Cerebellar cortex (tissue), 1 donor: ENCODE measurements around the gene SLX4IP.

Experiments used
- DNase-seq: peaks from one replicate; pipeline ENCODE4 v3.0.0-alpha.2; 2015; ENCODE audit warnings: low spot score

Gene SLX4IP

DNA sequence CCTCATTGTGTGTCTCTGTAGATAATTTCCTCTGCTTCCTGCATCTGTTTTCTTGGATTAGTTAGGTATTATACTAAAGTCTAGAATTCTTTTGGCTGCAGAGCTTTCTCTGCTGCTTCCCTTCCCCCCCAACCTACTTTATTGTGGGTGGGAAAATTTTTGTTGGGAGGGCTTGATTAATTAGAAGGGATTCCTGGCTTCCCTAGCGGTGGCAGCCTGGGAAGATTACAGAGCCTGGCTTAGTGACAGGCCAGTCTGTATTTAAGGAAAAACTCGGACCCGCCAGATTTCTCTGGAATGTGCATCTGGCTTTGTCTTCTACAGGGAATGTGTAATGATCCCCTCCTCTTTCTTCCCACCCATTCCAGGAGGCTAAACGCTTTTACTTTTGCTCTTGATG, 31.2 kb downstream of the SLX4IP start:
- DNase-seq, result no peak

DNA sequence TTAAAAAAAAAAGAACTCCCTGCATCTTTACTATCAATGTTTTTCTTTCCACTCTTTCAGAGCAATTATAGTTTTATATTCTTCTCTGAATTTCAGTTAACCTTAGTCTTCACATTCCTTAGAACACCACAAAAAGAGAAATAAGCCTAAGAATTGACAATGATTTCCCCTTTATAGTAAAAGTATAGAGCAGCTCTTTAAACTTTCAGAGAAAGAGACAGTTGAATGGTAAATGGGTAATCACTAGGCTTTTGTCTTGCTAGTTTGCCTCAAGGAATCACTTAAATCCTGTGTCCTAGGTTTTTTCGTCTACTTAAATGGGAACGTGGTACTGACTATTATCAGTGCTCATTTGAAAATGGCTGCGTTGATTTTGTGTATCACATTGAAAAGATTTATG, 31.8 kb downstream of the SLX4IP start:
- DNase-seq, result no peak

GRCh38 chr20:10467681-10468339, 32.7 kb downstream of the SLX4IP start:
- DNase-seq, result no peak

GRCh38 chr20:10468340-10468845, 33.3 kb downstream of the SLX4IP start:
- DNase-seq, result no peak

DNA sequence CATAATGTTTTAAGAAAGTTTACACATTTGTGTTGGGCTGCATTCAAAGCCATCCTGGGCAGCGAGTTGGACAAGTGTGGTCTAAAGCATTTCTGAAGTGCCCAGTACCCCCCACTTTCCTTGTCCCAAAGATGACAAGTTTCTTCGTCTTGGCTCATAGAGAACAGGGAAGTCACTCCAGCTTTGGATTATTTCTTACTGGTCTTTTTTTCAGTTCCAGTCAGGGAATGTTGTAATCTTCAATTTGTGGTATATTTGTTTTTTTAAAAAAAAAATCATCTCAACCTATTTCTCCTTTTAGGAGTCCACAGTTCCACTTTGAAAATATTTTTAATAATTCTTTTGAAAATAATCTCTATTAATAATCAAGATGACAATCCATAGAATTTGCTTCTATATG, 34.0 kb downstream of the SLX4IP start:
- no peak for DNase-seq

- DNase-seq, result peak; percentile 49
These were observed 34.5 kb downstream of the SLX4IP start for GRCh38 chr20:10469599-10469998.

- no peak for DNase-seq
These were observed 35.2 kb downstream of the SLX4IP start for GRCh38 chr20:10470276-10470675.

- no peak for DNase-seq
These were observed 37.8 kb downstream of the SLX4IP start for GRCh38 chr20:10472871-10473270.

DNA sequence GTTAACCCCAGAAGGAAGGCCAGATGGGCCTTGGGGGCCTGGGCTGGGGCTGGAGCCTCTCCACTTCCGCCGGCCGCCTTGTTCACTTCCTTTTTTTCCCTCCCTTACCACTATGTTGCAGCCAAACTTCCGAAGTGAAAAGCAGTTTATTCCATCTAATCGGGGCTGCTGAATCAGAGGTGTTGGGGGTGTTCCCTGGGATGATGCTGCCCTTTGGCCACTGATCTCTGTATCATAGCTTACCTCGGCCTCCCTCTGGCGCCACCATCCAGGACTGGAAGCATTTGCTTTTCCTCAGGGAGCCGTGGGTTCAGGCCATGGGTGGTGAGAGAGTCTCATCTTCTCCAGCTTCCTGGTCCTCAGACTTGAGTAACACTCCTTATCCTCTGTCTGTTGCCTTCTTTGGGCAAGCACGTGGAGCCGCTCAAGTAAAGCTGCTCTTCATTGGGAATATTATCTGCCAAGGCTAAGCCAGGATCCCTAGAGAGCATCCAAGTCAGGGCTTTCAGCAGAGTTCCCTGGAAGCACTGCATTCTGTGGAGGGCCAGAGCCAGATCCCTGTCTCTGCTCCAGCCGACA, 39.6 kb downstream of the SLX4IP start:
- DNase-seq, result no peak

DNA sequence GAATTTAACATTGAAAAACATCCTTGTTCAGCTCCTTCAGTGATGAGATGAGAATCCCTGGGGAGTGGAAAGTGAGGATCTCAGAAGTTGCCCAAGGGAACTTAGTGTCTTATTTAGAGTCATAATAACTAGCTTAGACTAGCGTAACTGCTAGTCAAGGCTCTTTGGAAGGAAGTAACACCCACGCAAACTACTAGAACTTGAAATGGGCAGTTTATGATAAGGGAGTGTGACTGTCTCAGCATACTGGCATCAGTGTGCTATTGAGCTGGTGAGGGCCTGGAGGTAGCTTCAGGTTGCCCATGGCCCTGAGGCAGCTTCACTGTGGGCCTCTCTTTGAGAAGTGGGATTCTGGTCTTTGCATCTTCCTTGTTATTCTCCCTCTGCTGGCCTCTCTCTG, 40.1 kb downstream of the SLX4IP start:
- no peak for DNase-seq

DNA sequence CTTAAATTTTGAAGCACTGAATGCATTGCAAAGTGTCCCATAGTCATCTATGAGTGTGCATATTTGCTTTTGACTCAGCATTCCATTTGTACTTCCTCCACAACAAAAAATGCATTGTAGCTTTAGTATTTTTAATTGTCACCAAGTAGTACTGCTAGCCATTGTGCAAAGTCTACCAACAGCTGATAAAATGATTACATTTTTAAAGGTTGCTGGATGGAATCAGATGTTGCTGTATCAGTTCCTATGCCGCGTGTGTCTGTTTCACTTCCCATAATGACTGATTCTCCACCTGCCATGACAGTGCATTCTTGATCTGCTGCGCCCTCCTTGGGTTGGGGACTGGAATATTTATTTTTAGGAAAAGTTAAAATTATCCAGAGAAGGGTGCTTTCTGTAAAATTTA, 41.2 kb downstream of the SLX4IP start:
- DNase-seq, result no peak

DNA sequence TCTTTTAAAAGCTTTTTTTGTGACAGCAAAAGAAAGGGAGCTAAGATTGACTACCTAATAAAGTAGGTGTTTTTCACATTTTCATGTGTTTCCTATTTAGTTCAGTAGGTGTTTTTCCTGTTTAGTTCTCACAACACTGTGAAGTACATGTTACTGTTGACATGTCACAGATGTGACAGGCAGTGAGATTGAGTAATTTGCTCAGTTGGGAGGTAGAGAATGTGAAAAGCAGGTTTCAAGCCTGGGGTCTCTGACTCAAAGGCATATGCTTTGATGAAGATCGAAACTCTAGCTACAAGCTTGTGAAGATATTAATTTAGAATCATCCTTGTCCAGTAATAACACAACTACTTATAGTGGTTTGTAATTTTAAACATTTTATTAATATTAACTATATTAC, 43.1 kb downstream of the SLX4IP start:
- no peak for DNase-seq

DNA sequence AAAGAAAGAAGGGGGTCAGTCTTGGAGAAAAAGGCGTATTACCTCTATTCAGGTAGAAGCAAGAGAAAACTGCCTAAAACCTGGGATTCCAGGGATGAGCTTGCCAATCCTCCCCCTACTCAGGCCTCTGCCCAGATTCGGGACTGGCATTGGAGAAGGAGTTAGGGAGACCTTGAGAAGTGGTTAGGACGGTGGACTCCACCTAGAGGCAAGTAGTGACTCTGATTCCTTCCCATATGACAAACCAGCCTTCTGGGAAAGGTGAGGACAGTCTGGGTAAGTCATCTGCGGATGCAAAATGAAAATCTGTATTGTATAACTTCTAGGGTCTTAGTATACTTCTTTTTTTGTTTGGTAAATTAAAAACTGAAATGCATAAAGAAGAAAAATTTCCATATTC, 43.8 kb downstream of the SLX4IP start:
- DNase-seq, result no peak

DNA sequence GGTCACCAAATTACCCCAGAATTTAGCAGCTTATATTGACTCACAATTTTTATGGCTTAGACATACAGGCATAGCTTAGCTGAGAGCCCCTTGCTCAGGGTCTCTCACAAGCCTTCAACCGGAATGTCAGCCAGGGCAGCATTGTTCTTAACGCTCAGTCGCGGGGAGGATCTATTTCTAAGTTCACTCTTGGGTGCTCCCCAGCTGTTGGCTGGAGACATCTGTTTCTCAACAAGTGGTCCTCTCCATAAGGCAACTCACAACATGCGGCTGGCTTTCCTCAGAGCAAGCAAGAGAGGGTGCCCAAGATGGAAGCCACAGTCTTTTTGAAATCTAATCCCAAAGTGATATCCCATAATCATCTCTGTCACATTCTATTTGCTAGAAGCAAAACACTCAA, 46.6 kb downstream of the SLX4IP start:
- DNase-seq, result no peak

DNA sequence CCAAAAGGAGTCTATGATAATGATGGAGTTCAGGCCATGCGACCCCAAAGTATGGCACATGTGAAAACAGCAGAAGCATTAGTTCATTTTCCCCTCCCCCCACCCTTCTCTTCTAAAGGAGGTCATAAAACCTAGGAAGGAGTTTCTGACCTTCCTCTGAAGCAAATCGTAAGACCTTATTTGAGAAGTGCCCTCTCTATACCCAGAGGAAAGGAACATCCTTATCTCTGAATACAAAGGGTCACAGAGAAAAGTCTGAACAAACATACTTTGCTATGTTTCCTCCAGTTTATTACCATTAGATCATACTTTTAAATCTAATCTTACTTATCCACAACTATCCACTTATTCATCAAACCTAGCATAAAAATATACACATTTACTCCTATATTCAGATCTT, 48.6 kb downstream of the SLX4IP start:
- no peak for DNase-seq

DNA sequence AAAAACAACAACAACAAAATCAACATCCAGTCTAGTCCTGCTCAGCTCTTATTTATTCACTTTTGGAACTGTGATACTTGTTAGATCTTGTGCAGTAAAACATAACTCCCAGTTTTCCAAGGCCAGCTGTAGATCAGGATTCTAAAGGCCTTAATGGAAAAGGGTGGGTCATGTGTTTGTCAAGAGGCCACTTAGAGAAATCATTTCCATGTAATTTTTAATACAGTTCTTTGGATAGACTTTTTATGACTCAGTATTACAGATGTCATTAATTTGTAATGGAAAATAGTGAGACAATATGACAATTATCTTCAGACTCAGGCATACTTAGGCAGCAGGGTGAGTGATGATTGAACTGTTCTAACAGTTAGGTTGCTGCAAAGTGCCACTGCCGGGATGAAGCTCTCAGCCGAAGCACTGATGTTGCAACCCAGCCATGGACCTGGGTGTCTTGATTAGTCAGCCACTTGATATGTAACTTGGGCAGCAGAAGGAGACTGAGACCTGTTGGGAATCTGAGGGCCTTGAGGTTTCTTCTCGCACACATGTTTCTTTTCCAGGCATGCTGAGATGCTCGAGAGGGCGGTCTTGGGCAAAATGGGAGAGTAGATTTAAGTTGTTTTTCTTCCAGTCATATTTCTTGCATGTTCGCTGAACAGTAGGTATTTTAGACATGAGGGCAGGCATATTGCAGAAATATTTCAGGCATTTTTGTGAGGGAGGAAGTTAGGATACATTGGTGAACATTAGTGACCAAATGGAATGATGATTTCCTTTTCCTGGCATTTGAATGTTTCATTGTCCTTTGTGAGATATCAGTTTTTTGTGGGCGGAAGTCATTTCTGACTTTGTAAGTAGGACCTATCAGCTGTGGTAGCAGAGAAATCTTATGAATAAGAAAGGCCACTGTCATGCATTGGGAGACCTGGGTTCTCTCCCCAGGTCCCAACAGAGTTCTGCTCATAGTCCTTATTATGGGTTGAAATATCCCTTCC, 52.3 kb downstream of the SLX4IP start:
- no peak for DNase-seq

GRCh38 chr20:10488534-10488933, 53.4 kb downstream of the SLX4IP start:
- no peak for DNase-seq

- DNase-seq, result no peak
These were observed 54.7 kb downstream of the SLX4IP start for GRCh38 chr20:10489853-10490252.

DNA sequence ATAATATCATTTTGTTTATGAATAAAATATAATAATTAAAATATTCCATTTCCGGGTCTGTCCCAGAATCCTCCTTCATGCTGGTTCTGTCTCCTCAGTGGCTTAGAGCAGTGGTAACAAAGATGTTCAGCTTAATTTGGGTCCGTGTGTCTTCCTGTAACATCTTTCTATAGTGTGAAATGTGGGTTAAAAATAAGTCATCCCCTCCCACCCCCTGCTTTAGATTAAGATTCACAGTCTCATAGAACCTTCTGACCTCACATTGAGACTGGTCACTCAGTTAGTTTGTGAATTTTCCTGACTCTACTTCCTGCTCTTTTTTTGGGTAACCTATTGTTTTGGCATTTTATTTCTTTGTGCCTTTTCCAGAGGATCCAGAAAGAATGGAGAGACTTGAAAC, 55.2 kb downstream of the SLX4IP start:
- DNase-seq, result no peak

DNA sequence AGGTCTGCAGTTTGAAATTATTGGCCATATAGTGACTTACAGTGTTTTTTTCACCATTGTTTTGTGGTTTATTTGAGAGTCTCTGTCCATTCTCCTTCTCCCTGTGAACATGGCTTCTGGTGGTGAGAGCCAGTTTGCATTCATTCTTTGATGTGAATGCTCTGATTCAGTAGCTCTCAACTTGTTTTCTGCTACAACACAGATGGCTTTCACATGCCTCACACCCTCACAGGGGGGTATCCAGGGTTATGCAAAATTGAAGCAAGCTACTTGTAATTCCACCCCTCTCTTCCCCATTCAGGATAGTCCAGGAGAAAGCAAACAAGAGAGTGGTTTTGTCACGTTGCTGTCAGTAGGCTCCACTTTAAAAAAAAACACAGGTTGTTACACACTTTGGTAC, 55.6 kb downstream of the SLX4IP start:
- no peak for DNase-seq

DNA sequence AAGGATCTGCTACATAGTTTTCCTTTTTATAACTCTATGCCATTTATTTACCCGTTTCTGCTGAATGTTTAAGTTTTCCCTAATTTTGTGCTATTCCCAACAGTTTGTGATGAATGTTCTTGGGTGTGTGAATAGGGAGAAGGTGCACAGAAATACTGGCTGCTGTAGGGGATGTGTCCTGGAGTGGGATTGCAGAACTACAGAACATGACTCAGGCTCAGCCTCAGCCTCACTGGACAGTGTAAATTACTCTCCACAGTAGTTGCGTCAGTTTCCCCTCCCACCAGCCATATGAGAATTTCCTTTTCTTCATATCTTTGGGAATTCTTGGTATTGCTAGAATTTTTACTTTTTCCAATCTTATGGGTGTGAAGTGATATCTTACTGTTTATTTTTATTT, 57.0 kb downstream of the SLX4IP start:
- DNase-seq, result no peak

GRCh38 chr20:10492844-10493243, 57.7 kb downstream of the SLX4IP start:
- no peak for DNase-seq

- no peak for DNase-seq
These were observed 60.1 kb downstream of the SLX4IP start for GRCh38 chr20:10495173-10495572.
